Measurements from ENCODE around the gene ADGRB2. TPM values are rescaled to one million over a fixed set of nuclear protein-coding genes. Genes with fewer than 3 reads are reported as not detected.

ADGRB2 gene
- total and polyA plus RNA-seq, 2 of the 4 experiments (the other 2 are of a cell fraction): 2.2 to 11.9 TPM

DNA sequence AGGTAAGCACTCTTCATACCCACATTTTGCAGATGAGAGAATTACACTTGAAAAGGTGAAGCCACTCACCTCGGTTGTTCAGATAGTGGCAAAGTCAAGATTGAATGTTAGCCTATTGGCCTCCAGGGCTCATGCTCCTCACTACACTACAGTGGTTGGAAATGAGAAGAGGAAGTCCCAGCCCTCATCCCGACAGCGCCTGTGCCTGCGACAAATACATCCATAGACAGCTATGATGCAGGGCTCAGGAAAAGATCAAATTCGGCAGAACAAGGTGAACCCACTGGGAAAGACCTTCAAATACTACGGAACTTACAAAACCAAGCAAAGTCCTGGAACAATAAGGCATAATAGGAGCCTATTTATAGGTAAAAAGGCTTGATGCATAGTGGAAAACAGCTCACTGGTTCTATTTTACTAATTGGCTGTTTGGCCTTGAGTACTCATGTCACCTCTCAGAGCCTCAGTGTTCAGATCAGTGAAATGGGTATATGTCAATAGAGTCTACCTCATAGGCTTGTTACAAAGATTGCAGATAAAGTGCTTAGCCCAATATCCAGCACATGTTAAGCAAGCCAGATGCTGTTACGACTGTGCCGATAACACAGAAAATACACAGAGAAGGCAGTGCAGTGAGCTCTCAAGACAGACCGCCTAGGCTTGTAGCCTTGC is 48.2 kb upstream of the ADGRB2 start:
- H3K56ac ChIP-seq (ENCODE audit: extremely low read depth, insufficient read depth, low read length): no peak overlapping the region
- H3K27me3 ChIP-seq (ENCODE audit: control insufficient read depth, insufficient read depth, low read length): no peaks in the 10 kb centered on the region
- no peak overlapping the region for H2AFZ ChIP-seq (replicated peaks; ENCODE audit: low read length, poor library complexity)
- no peak overlapping the region for H3K18ac ChIP-seq (ENCODE audit: low read depth, low read length)
- peaks cover 9% of the 10 kb centered on the region; the same call in 1 of the 2 replicates for H3K9me1 ChIP-seq (ENCODE audit: insufficient read depth, low read length)
- dilution Hi-C loops (cut with HindIII; ENCODE audit: low sequenced_read_pairs, unreplicated experiment): no loop called here
- H3K4ac ChIP-seq (ENCODE audit: low read depth, low read length): no peak overlapping the region
- H3K27ac ChIP-seq (ENCODE audit: insufficient read depth, low read length): no peak overlapping the region
- H4K91ac ChIP-seq (ENCODE audit: insufficient read depth, low read depth, low read length): no peak overlapping the region
- no CpG with 5 or more reads among the region's 9 CpGs for WGBS, 2 experiments (ENCODE audit: extremely low coverage in 2 of 2, insufficient read length in 1 of 2)
- no peak overlapping the region for H4K5ac ChIP-seq (ENCODE audit: low read depth, low read length)
- H2AK5ac ChIP-seq (ENCODE audit: low read depth, low read length): no peak overlapping the region
- H3K79me1 ChIP-seq (ENCODE audit: low read depth in 1 of 2, low read length in 2 of 2): peaks cover 0 to 6% of the 10 kb centered on the region in 2 experiments; a peak in 2 of 4 replicates
- no peak overlapping the region for H2BK5ac ChIP-seq (ENCODE audit: low read depth, low read length, poor library complexity, severe bottlenecking)
- H3K4me3 ChIP-seq (ENCODE audit: insufficient read depth, low read depth, low read length): no peak overlapping the region
- no peak overlapping the region for H4K8ac ChIP-seq (ENCODE audit: low read depth in 2 of 2, low read length in 2 of 2)
- POLR2A ChIA-PET (ENCODE audit: unreplicated experiment): no interaction called here
- H3K9ac ChIP-seq (ENCODE audit: low read depth, low read length): no peak overlapping the region
- no peaks in the 10 kb centered on the region for H3K36me3 ChIP-seq (ENCODE audit: control insufficient read depth, insufficient read depth, low read length)
- no peaks in the 10 kb centered on the region for H4K20me1 ChIP-seq (ENCODE audit: insufficient read depth, low read length)
- intact Hi-C loops (cut with micrococcal nuclease): no loop called here
- no TSS peak for BruUV-seq (replicated peaks)
- no peaks in the 10 kb centered on the region for H3K9me3 ChIP-seq (ENCODE audit: control insufficient read depth, insufficient read depth, low read length)
- ATAC-seq (ENCODE audit: low read depth) (no peak), DNase-seq (no peak)
- no peak overlapping the region for H2BK20ac ChIP-seq (ENCODE audit: low read depth, low read length)
- H3K23ac ChIP-seq (ENCODE audit: low read depth, low read length): no peak overlapping the region
- no peak overlapping the region for H3K4me2 ChIP-seq (ENCODE audit: low read depth, low read length)
- in situ Hi-C loops (cut with MboI; ENCODE audit: low sequenced_read_pairs): loop anchor here (5.0 kb wide), 1 partner anchor 150 kb away; no protein-coding TSS in a partner anchor
- TF ChIP-seq SMC3 (IDR thresholded peaks at IDR 0.05; ENCODE audit: low read depth, low read length) (no peak), RFX5 (IDR thresholded peaks at IDR 0.05; ENCODE audit: low read depth, low read length) (no peak), POLR2A (IDR thresholded peaks at IDR 0.05; ENCODE audit: low read depth, low read length) (no peak), MAZ (IDR thresholded peaks at IDR 0.05; ENCODE audit: borderline replicate concordance, low read depth, low read length) (no peak)
- TF ChIP-seq, protein P1, sequence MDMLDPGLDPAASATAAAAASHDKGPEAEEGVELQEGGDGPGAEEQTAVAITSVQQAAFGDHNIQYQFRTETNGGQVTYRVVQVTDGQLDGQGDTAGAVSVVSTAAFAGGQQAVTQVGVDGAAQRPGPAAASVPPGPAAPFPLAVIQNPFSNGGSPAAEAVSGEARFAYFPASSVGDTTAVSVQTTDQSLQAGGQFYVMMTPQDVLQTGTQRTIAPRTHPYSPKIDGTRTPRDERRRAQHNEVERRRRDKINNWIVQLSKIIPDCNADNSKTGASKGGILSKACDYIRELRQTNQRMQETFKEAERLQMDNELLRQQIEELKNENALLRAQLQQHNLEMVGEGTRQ (IDR thresholded peaks at IDR 0.05; ENCODE audit: low read depth, low read length): no peak
- H3K14ac ChIP-seq (replicated peaks; ENCODE audit: low read depth, low read length): no peak overlapping the region
- H3K4me1 ChIP-seq (ENCODE audit: control insufficient read depth, insufficient read depth, low read length): peaks cover 3% of the 10 kb centered on the region
- H2AK9ac ChIP-seq (replicated peaks; ENCODE audit: low read depth, low read length, poor library complexity): no peak overlapping the region
- CTCF ChIA-PET: interaction anchor here (0.7 to 1.8 kb wide), 2 partner anchors 126 to 152 kb away, joined by 3 to 4 read pairs; partner anchors contain the start of gene PTP4A2
- no peak overlapping the region for H2BK120ac ChIP-seq (ENCODE audit: low read depth, low read length)
- no peak overlapping the region for H2BK15ac ChIP-seq (ENCODE audit: low read depth, low read length)

Data from IMR-90 (cell line).